A549 (cell line): ENCODE data around the gene PCNX2.

ENCODE experiments used
- CTCF ChIP-seq: fragments of >200 bp; sonication (Bioruptor Twin); formaldehyde crosslinking; IDR thresholded peaks from 3 replicates; pipeline ENCODE4 v1.5.1; 2016
- ELK1 ChIP-seq: fragments of 150-350 bp; IDR thresholded peaks from 2 replicates; pipeline ENCODE4 v1.6.1; 2014; ENCODE audit warnings: low read depth, mild to moderate bottlenecking, low read length
- ESRRA ChIP-seq: fragments of 150-350 bp; IDR thresholded peaks from 2 replicates; pipeline ENCODE4 v1.6.1; 2014; ENCODE audit warnings: mild to moderate bottlenecking, low read length, borderline replicate concordance
- HEYL ChIP-seq: fragments of 250-450 bp; sonication (Bioruptor Pico); IDR thresholded peaks from 2 replicates; pipeline ENCODE4 v1.8.0; 2021; ENCODE audit warnings: mild to moderate bottlenecking, moderate library complexity
- HOXB13 ChIP-seq: fragments of 250-450 bp; sonication (Bioruptor Pico); IDR thresholded peaks from 2 replicates; pipeline ENCODE4 v1.5.0; 2020; ENCODE audit warnings: low read depth, mild to moderate bottlenecking, moderate library complexity
- POLR2A ChIP-seq: IDR thresholded peaks from 2 replicates; pipeline ENCODE4 v1.6.1; 2012; ENCODE audit warnings: mild to moderate bottlenecking, low read length
- RAD21 ChIP-seq, 2 experiments: fragments of >200 bp in 1 of 2; sonication (Bioruptor Twin) in 1 of 2; formaldehyde crosslinking in 1 of 2; IDR thresholded peaks in 1 of 2; conservative IDR thresholded peaks in 1 of 2; 2 replicates in 1 of 2; 3 replicates in 1 of 2; pipeline ENCODE4 v1.6.1; 2012 to 2018; ENCODE audit warnings: inconsistent platforms in 1 of 2
- RNF2 ChIP-seq: fragments of 200-600 bp; sonication (generic); IDR thresholded peaks from 2 replicates; pipeline ENCODE4 v1.6.1; 2016; ENCODE audit warnings: low read depth, mild to moderate bottlenecking, antibody characterized with exemption, moderate library complexity, borderline replicate concordance
- TFCP2L1 ChIP-seq: fragments of 250-450 bp; sonication (Bioruptor Pico); IDR thresholded peaks from 2 replicates; pipeline ENCODE4 v1.5.0; 2021; ENCODE audit warnings: mild to moderate bottlenecking
- ZNF302 ChIP-seq: fragments of 250-450 bp; sonication (Bioruptor Pico); IDR thresholded peaks from 2 replicates; pipeline ENCODE4 v1.9.0; 2021; ENCODE audit warnings: inconsistent platforms, mild to moderate bottlenecking, moderate library complexity

GRCh38 chr1:233240371-233240770, 55.2 kb downstream of the PCNX2 start:
- TF ChIP-seq HOXB13 (CRISPR knock-in tag) (no peak), ELK1 (no peak), HEYL (CRISPR knock-in tag) (no peak), CTCF (no peak), TFCP2L1 (no peak), RNF2 (no peak), ESRRA (no peak), POLR2A (no peak), RAD21 (conservative IDR thresholded peaks at IDR 0.05 in 1 of 2, IDR thresholded peaks at IDR 0.05 in 1 of 2) (no peak), ZNF302 (CRISPR knock-in tag) (no peak)
